Esophagus muscularis mucosa (tissue), 4 donors: ENCODE measurements around the gene METRNL. TPM values are rescaled to one million over a fixed set of nuclear protein-coding genes. Genes with fewer than 3 reads are reported as not detected.

Experiments used
- DNase-seq: peaks from one replicate; pipeline ENCODE4 v3.0.0-alpha.2; 2017; ENCODE audit errors: extremely low spot score
- H3K27ac ChIP-seq, 4 donors: fragments of 200-600 bp; sonication (generic); replicated peaks in 1 of 4; 1 replicate in 3 of 4; 2 replicates in 1 of 4; pipeline ENCODE4 v1.5.1; 2016 to 2019; ENCODE audit warnings: mild to moderate bottlenecking in 1 of 4
- H3K27me3 ChIP-seq, 4 donors: fragments of 200-600 bp; sonication (generic); one replicate each; pipeline versions ENCODE4 v1.5.1 to v1.6.0; 2016 to 2019
- H3K36me3 ChIP-seq, 4 donors: fragments of 200-600 bp; sonication (generic); one replicate each; pipeline ENCODE4 v1.5.1; 2016 to 2019
- H3K4me1 ChIP-seq, 4 donors: fragments of 200-600 bp; sonication (generic); one replicate each; pipeline ENCODE4 v1.5.1; 2016 to 2019
- H3K4me3 ChIP-seq, 4 donors: fragments of 200-600 bp; sonication (generic); 1 replicate in 2 of 4; 2 replicates in 2 of 4; pipeline ENCODE4 v1.5.1; 2016 to 2019; ENCODE audit warnings: mild to moderate bottlenecking in 4 of 4, moderate library complexity in 1 of 4
- H3K9me3 ChIP-seq, 4 donors: fragments of 200-600 bp; sonication (generic); 1 replicate in 3 of 4; 2 replicates in 1 of 4; pipeline ENCODE4 v1.5.1; 2016 to 2019
- CTCF ChIP-seq, 3 experiments: fragments of 200-600 bp in 2 of 3; fragments of 450-650 bp in 1 of 3; sonication (generic) in 2 of 3; IDR thresholded peaks; one replicate each; pipeline ENCODE4 v1.5.1; 2017 to 2019; ENCODE audit warnings: antibody characterized with exemption in 3 of 3, mild to moderate bottlenecking in 2 of 3, moderate library complexity in 1 of 3
- EP300 ChIP-seq: sonication (generic); formaldehyde crosslinking; IDR thresholded peaks from one replicate; pipeline ENCODE4 v1.6.1; 2017; ENCODE audit warnings: antibody characterized with exemption
- POLR2A ChIP-seq: fragments of 450-650 bp; IDR thresholded peaks from one replicate; pipeline ENCODE4 v1.6.1; 2017; ENCODE audit warnings: antibody characterized with exemption, moderate library complexity, mild to moderate bottlenecking, low read depth
- POLR2AphosphoS5 ChIP-seq, 2 donors: sonication (generic); formaldehyde crosslinking; IDR thresholded peaks; one replicate each; pipeline ENCODE4 v1.6.1; 2017; ENCODE audit warnings: antibody characterized with exemption in 2 of 2
- WGBS: methylation state at CpG from one replicate; pipeline ENCODE4 v1.1.5; 2018; 5-methylcytosine and 5-hydroxymethylcytosine counted together
- intact Hi-C: fragments of 100-400 bp; cut with DNase I; formaldehyde crosslinking; loops from one replicate; pipeline ENCODE4 v1.15.1; 2023
- total RNA-seq, 4 donors: library from RNA; depleted of rRNA; stranded (reverse); fragments of >200 nt; gene quantifications; one replicate each; pipeline versions ENCODE4 v1.1.0 to v1.2.1, GENCODE V29; 2016

The METRNL gene
- total RNA-seq, 4 donors from 2014 or later = 36.5 to 124 (median 61.5) TPM

GRCh38 chr17:83058266-83058798 lies 21.1 kb upstream of the METRNL start:
- no peak overlapping the region for H3K4me3 ChIP-seq
- no peaks in the 10 kb centered on the region for H3K36me3 ChIP-seq
- peaks cover 9 to 22% (median 15%) of the 10 kb centered on the region in 4 donors for H3K4me1 ChIP-seq
- DNase-seq = no peak
- TF ChIP-seq CTCF (IDR thresholded peaks at IDR 0.05) (no peak), POLR2AphosphoS5 (IDR thresholded peaks at IDR 0.05) (no peak), EP300 (no peak), POLR2A (no peak)
- H3K9me3 ChIP-seq = no peaks in the 10 kb centered on the region
- intact Hi-C loops = no loop called here
- no peak overlapping the region for H3K27ac ChIP-seq
- 97% methylated on average over 17 of the region's 20 CpGs for WGBS
- no peaks in the 10 kb centered on the region for H3K27me3 ChIP-seq

DNA sequence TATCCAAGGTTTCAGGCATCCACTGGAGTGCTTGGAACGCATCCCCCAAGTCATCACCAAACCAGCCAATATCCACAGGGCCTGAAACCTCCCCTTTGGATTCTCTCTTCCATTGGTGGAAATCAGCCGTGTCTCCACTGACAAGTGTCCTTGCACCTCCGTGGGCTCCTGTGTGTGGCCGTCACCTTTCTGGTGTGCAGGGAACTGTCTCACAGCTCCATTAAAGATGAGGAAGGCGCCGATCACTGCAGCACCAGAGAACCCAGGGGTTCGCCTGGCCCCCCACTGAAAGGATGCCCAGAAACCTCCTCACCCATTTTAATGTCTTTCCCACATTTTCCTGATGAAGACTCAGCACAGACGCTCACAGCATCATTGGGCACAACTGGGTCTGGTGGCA lies 17.8 kb upstream of the METRNL start:
- no peaks in the 10 kb centered on the region for H3K36me3 ChIP-seq
- 84% methylated on average over 8 of the region's 8 CpGs for WGBS
- no peaks in the 10 kb centered on the region for H3K9me3 ChIP-seq
- intact Hi-C loops = no loop called here
- peaks cover 0 to 6% (median under 1%) of the 10 kb centered on the region in 4 donors for H3K4me1 ChIP-seq
- no peak for TF ChIP-seq POLR2AphosphoS5 (IDR thresholded peaks at IDR 0.05)
- TF ChIP-seq POLR2A = no peak
- no peak for TF ChIP-seq CTCF (IDR thresholded peaks at IDR 0.05)
- no peak overlapping the region for H3K4me3 ChIP-seq
- H3K27me3 ChIP-seq = no peaks in the 10 kb centered on the region
- H3K27ac ChIP-seq = no peak overlapping the region
- no peak for DNase-seq

GRCh38 chr17:83062011-83062817 lies 17.2 kb upstream of the METRNL start:
- 75% methylated on average over 15 of the region's 24 CpGs for WGBS
- TF ChIP-seq EP300 (no peak), POLR2AphosphoS5 (IDR thresholded peaks at IDR 0.05) (no peak)
- no peaks in the 10 kb centered on the region for H3K9me3 ChIP-seq
- H3K4me3 ChIP-seq = no peak overlapping the region
- H3K27ac ChIP-seq = no peak overlapping the region
- peaks cover 0 to 5% (median 0%) of the 10 kb centered on the region in 4 donors for H3K4me1 ChIP-seq
- H3K36me3 ChIP-seq = no peaks in the 10 kb centered on the region
- intact Hi-C loops = no loop called here
- H3K27me3 ChIP-seq = no peaks in the 10 kb centered on the region
- DNase-seq = no peak

- no peak for DNase-seq
- no peaks in the 10 kb centered on the region for H3K9me3 ChIP-seq
- no peak overlapping the region for H3K27ac ChIP-seq
- WGBS = 80% methylated on average over 18 of the region's 30 CpGs
- no peaks in the 10 kb centered on the region for H3K27me3 ChIP-seq
- H3K4me1 ChIP-seq = peaks cover 0 to under 1% (median 0%) of the 10 kb centered on the region in 4 donors
- no peaks in the 10 kb centered on the region for H3K36me3 ChIP-seq
- TF ChIP-seq POLR2AphosphoS5 (IDR thresholded peaks at IDR 0.05) (no peak), CTCF (IDR thresholded peaks at IDR 0.05) (no peak), EP300 (no peak), POLR2A (no peak)
- intact Hi-C loops = no loop called here
- no peak overlapping the region for H3K4me3 ChIP-seq
These were observed 16.4 kb upstream of the METRNL start for GRCh38 chr17:83062818-83063671.
